ENCODE data around the gene APOL6. TPM values are rescaled to one million over a fixed set of nuclear protein-coding genes. Genes with fewer than 3 reads are reported as not detected.
"Not testable (repeated sequence)": the region's sequence is repeated elsewhere in the genome, so short reads cannot be mapped to it uniquely, and the experiment has no call there.

APOL6 gene
- total and polyA plus RNA-seq, 2 of the 4 experiments (the other 2 are of a cell fraction) = 1.2 to 7.2 TPM

DNA sequence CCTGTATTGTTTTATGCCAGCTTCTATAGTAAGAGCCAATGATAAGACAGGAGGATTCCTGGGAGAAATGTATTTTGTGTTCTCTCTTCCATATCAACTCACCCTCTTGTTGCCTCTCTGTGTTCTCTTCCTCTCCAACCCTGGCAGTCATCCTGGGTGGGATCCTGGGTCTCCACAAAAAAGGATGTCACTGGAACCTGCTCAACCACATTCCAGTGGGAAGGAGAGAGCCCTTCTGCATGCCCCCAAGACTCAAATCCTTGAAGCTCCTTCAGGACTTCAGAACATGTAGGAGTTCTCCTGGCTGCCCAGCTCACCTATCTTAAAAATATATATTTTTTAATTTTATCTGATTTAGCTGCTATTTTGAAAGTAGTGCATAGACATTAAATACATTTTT, 26.1 kb downstream of the APOL6 start:
- POLR2A ChIA-PET (ENCODE audit: unreplicated experiment) = no interaction called here
- no peaks in the 10 kb centered on the region for H4K20me1 ChIP-seq (ENCODE audit: insufficient read depth, low read length)
- no peak for ATAC-seq (ENCODE audit: low read depth)
- H3K79me1 ChIP-seq (ENCODE audit: low read depth in 1 of 2, low read length in 2 of 2) = no peaks in the 10 kb centered on the region
- H3K9me1 ChIP-seq (ENCODE audit: insufficient read depth, low read length) = no peaks in the 10 kb centered on the region
- H3K18ac ChIP-seq (ENCODE audit: low read depth, low read length) = no peak overlapping the region
- no peak overlapping the region for H2AK9ac ChIP-seq (replicated peaks; ENCODE audit: low read depth, low read length, poor library complexity)
- intact Hi-C loops (cut with micrococcal nuclease) (no loop called here), dilution Hi-C loops (cut with HindIII; ENCODE audit: low sequenced_read_pairs, unreplicated experiment) (no loop called here), in situ Hi-C loops (cut with MboI; ENCODE audit: low sequenced_read_pairs) (no loop called here)
- H3K9ac ChIP-seq (ENCODE audit: low read depth, low read length) = no peak overlapping the region
- no peak overlapping the region for H4K5ac ChIP-seq (ENCODE audit: low read depth, low read length)
- TF ChIP-seq CEBPB (IDR thresholded peaks at IDR 0.05; ENCODE audit: low read depth, low read length) = no peak
- TF ChIP-seq FOS (IDR thresholded peaks at IDR 0.05; ENCODE audit: low read depth, low read length) = no peak
- TF ChIP-seq RAD21 (IDR thresholded peaks at IDR 0.05; ENCODE audit: low read length) = no peak
- TF ChIP-seq USF2 (IDR thresholded peaks at IDR 0.05; ENCODE audit: low read depth, low read length) = no peak
- TF ChIP-seq POLR2A (IDR thresholded peaks at IDR 0.05; ENCODE audit: low read depth, low read length) = no peak
- no peak for TF ChIP-seq MAFK (IDR thresholded peaks at IDR 0.05; ENCODE audit: low read depth, low read length)
- TF ChIP-seq RFX5 (IDR thresholded peaks at IDR 0.05; ENCODE audit: low read depth, low read length) = no peak
- TF ChIP-seq, protein P1, sequence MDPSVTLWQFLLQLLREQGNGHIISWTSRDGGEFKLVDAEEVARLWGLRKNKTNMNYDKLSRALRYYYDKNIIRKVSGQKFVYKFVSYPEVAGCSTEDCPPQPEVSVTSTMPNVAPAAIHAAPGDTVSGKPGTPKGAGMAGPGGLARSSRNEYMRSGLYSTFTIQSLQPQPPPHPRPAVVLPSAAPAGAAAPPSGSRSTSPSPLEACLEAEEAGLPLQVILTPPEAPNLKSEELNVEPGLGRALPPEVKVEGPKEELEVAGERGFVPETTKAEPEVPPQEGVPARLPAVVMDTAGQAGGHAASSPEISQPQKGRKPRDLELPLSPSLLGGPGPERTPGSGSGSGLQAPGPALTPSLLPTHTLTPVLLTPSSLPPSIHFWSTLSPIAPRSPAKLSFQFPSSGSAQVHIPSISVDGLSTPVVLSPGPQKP (IDR thresholded peaks at IDR 0.05; ENCODE audit: borderline replicate concordance, low read depth, low read length) = no peak
- no peak overlapping the region for H3K56ac ChIP-seq (ENCODE audit: extremely low read depth, insufficient read depth, low read length)
- H4K91ac ChIP-seq (ENCODE audit: insufficient read depth, low read depth, low read length) = no peak overlapping the region
- H3K23ac ChIP-seq (ENCODE audit: low read depth, low read length) = no peak overlapping the region; the same call in 1 of the 2 replicates
- H2BK5ac ChIP-seq (ENCODE audit: low read depth, low read length, poor library complexity, severe bottlenecking) = no peak overlapping the region
- no peaks in the 10 kb centered on the region; the same call in 1 of the 2 replicates for H3K27me3 ChIP-seq (ENCODE audit: control insufficient read depth, insufficient read depth, low read length)
- no peak for DNase-seq
- no peak overlapping the region for H2BK15ac ChIP-seq (ENCODE audit: low read depth, low read length)
- no peak overlapping the region for H3K4ac ChIP-seq (ENCODE audit: low read depth, low read length)
- H3K14ac ChIP-seq (replicated peaks; ENCODE audit: low read depth, low read length) = no peak overlapping the region
- H2AFZ ChIP-seq (replicated peaks; ENCODE audit: low read length, poor library complexity) = no peak overlapping the region
- no peak overlapping the region for H3K27ac ChIP-seq (ENCODE audit: insufficient read depth, low read length)
- CTCF ChIA-PET = no interaction called here
- no peak overlapping the region for H3K4me3 ChIP-seq (ENCODE audit: insufficient read depth, low read depth, low read length)
- peaks cover 3% of the 10 kb centered on the region; the same call in 1 of the 2 replicates for H3K9me3 ChIP-seq (ENCODE audit: control insufficient read depth, insufficient read depth, low read length)
- H2BK120ac ChIP-seq (ENCODE audit: low read depth, low read length) = no peak overlapping the region
- H4K8ac ChIP-seq (ENCODE audit: low read depth in 2 of 2, low read length in 2 of 2) = no peak overlapping the region
- H2BK20ac ChIP-seq (ENCODE audit: low read depth, low read length) = no peak overlapping the region
- BruUV-seq (replicated peaks) = no TSS peak
- no peaks in the 10 kb centered on the region for H3K4me1 ChIP-seq (ENCODE audit: control insufficient read depth, insufficient read depth, low read length)
- H2AK5ac ChIP-seq (ENCODE audit: low read depth, low read length) = no peak overlapping the region
- H3K36me3 ChIP-seq (ENCODE audit: control insufficient read depth, insufficient read depth, low read length) = no peaks in the 10 kb centered on the region
- no peak overlapping the region for H3K4me2 ChIP-seq (ENCODE audit: low read depth, low read length)

DNA sequence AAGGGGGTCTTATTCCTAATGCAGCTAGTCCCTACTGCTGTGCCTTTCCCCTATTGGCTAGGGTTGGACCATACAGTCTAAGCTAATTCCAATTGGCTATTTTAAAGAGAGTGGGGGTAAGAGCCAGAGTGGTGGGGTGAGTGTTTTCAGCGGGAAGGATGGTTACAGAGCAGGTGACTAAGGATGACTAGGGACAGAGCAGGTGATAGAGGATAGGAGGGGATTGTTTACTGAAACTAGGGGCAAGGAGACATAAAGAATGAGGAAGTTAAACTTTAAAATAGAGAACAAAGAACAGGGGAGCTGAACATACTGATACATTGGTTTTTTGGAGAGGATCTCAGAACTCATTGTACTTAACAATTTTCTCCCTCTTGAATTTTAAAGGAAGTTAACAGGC, 27.8 kb downstream of the APOL6 start:
- H2AK9ac ChIP-seq (replicated peaks; ENCODE audit: low read depth, low read length, poor library complexity); H2BK120ac ChIP-seq (ENCODE audit: low read depth, low read length); H4K8ac ChIP-seq (ENCODE audit: low read depth in 2 of 2, low read length in 2 of 2); H4K91ac ChIP-seq (ENCODE audit: insufficient read depth, low read depth, low read length); in situ Hi-C loops (cut with MboI; ENCODE audit: low sequenced_read_pairs); H3K36me3 ChIP-seq (ENCODE audit: control insufficient read depth, insufficient read depth, low read length); H4K5ac ChIP-seq (ENCODE audit: low read depth, low read length); H2BK20ac ChIP-seq (ENCODE audit: low read depth, low read length); H3K4ac ChIP-seq (ENCODE audit: low read depth, low read length); H3K4me3 ChIP-seq (ENCODE audit: insufficient read depth, low read depth, low read length); H3K9me3 ChIP-seq (ENCODE audit: control insufficient read depth, insufficient read depth, low read length); H2BK5ac ChIP-seq (ENCODE audit: low read depth, low read length, poor library complexity, severe bottlenecking); H3K27me3 ChIP-seq (ENCODE audit: control insufficient read depth, insufficient read depth, low read length); H3K79me1 ChIP-seq (ENCODE audit: low read depth in 1 of 2, low read length in 2 of 2); H2BK15ac ChIP-seq (ENCODE audit: low read depth, low read length); dilution Hi-C loops (cut with HindIII; ENCODE audit: low sequenced_read_pairs, unreplicated experiment); H3K23ac ChIP-seq (ENCODE audit: low read depth, low read length); H2AFZ ChIP-seq (replicated peaks; ENCODE audit: low read length, poor library complexity); H4K20me1 ChIP-seq (ENCODE audit: insufficient read depth, low read length); H3K9ac ChIP-seq (ENCODE audit: low read depth, low read length); H3K4me2 ChIP-seq (ENCODE audit: low read depth, low read length); ATAC-seq (ENCODE audit: low read depth); POLR2A ChIA-PET (ENCODE audit: unreplicated experiment); H3K56ac ChIP-seq (ENCODE audit: extremely low read depth, insufficient read depth, low read length); DNase-seq; intact Hi-C loops (cut with micrococcal nuclease); H3K9me1 ChIP-seq (ENCODE audit: insufficient read depth, low read length); H3K18ac ChIP-seq (ENCODE audit: low read depth, low read length); H3K4me1 ChIP-seq (ENCODE audit: control insufficient read depth, insufficient read depth, low read length); H3K14ac ChIP-seq (replicated peaks; ENCODE audit: low read depth, low read length); BruUV-seq (replicated peaks); H3K27ac ChIP-seq (ENCODE audit: insufficient read depth, low read length); H2AK5ac ChIP-seq (ENCODE audit: low read depth, low read length): not testable (repeated sequence)
- no CpG with 5 or more reads among the region's 1 CpG for WGBS, 2 experiments (ENCODE audit: extremely low coverage in 2 of 2, insufficient read length in 1 of 2)
- CTCF ChIA-PET = interaction anchor here (0.6 kb wide), 1 partner anchor 130 kb away, joined by 4 read pairs; no protein-coding TSS in a partner anchor
